Rectal smooth muscle tissue (tissue), 1 donor: ENCODE measurements around the gene GMDS.

Experiments
- H3K27ac ChIP-seq: one replicate; pipeline ENCODE4 v1.7.0; 2013; ENCODE audit warnings: low read depth, low read length, inconsistent platforms
- H3K27me3 ChIP-seq: one replicate; pipeline ENCODE4 v1.7.0; 2013; ENCODE audit warnings: low read length; ENCODE audit not compliant: control insufficient read depth, insufficient read depth
- H3K36me3 ChIP-seq: one replicate; pipeline ENCODE4 v1.7.0; 2013; ENCODE audit warnings: low read length; ENCODE audit not compliant: control insufficient read depth, insufficient read depth
- H3K4me1 ChIP-seq: one replicate; pipeline ENCODE4 v1.7.0; 2013; ENCODE audit warnings: low read length; ENCODE audit not compliant: control insufficient read depth, insufficient read depth
- H3K4me3 ChIP-seq: one replicate; pipeline ENCODE4 v1.7.0; 2013; ENCODE audit warnings: low read length
- H3K9ac ChIP-seq: one replicate; pipeline ENCODE4 v1.7.0; 2013; ENCODE audit warnings: low read length

The GMDS gene

DNA sequence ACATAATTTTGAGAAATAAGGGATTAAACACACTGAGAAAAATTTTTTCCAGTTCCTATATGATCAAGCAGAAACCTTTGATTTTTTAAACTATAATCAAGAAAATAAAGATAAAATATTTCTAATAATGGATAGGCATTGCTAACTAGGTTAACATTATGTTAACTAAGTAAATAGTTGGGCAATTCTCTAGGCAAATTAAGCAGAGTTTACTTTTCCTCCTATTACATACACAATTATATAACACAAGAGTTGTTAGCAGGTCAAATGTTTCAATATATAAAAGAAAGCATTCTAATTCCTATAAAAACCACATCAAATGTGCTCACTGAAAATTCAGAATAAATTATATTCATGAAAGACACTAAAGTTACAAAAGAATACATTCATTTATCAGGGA lies 191.7 kb downstream of the GMDS start:
- Histone ChIP-seq H3K9ac (no peak overlapping the region), H3K27me3 (no peaks in the 10 kb centered on the region), H3K4me1 (no peaks in the 10 kb centered on the region), H3K27ac (no peak overlapping the region), H3K4me3 (no peak overlapping the region), H3K36me3 (no peaks in the 10 kb centered on the region)

GRCh38 chr6:2047855-2048254 lies 197.6 kb downstream of the GMDS start:
- no peak overlapping the region for H3K4me3 ChIP-seq
- no peaks in the 10 kb centered on the region for H3K27me3 ChIP-seq
- H3K36me3 ChIP-seq, result no peaks in the 10 kb centered on the region
- no peak overlapping the region for H3K9ac ChIP-seq
- H3K4me1 ChIP-seq, result no peaks in the 10 kb centered on the region
- no peak overlapping the region for H3K27ac ChIP-seq

DNA sequence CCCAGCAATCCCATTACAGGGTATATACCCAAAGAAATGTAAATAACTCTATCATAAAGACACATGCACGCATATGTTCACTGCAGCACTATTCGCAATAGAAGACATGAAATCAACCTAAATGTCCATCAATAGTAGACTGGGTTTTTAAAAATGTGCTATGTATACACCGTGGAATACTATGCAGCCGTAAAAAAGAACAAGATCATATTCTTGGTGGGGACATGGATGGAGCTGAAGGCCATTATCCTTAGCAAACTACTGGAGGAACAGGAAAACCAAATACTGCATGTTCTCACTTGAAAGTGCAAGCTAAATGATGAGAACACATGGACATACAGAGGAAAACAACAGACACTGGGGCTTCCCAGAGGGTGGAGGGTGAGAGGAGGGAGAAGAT lies 201.2 kb downstream of the GMDS start:
- Histone ChIP-seq H3K4me1 (no peaks in the 10 kb centered on the region), H3K36me3 (no peaks in the 10 kb centered on the region), H3K4me3 (no peak overlapping the region), H3K27ac (no peak overlapping the region), H3K27me3 (no peaks in the 10 kb centered on the region), H3K9ac (no peak overlapping the region)

GRCh38 chr6:2042956-2043648 lies 202.3 kb downstream of the GMDS start:
- no peak overlapping the region for H3K27ac ChIP-seq
- H3K36me3 ChIP-seq, result no peaks in the 10 kb centered on the region
- H3K9ac ChIP-seq, result no peak overlapping the region
- no peak overlapping the region for H3K4me3 ChIP-seq
- no peaks in the 10 kb centered on the region for H3K27me3 ChIP-seq
- H3K4me1 ChIP-seq, result no peaks in the 10 kb centered on the region

- no peak overlapping the region for H3K9ac ChIP-seq
- no peak overlapping the region for H3K4me3 ChIP-seq
- no peaks in the 10 kb centered on the region for H3K36me3 ChIP-seq
- H3K4me1 ChIP-seq, result no peaks in the 10 kb centered on the region
- H3K27me3 ChIP-seq, result no peaks in the 10 kb centered on the region
- H3K27ac ChIP-seq, result no peak overlapping the region
These were observed 207.3 kb downstream of the GMDS start for GRCh38 chr6:2038092-2038491.

DNA sequence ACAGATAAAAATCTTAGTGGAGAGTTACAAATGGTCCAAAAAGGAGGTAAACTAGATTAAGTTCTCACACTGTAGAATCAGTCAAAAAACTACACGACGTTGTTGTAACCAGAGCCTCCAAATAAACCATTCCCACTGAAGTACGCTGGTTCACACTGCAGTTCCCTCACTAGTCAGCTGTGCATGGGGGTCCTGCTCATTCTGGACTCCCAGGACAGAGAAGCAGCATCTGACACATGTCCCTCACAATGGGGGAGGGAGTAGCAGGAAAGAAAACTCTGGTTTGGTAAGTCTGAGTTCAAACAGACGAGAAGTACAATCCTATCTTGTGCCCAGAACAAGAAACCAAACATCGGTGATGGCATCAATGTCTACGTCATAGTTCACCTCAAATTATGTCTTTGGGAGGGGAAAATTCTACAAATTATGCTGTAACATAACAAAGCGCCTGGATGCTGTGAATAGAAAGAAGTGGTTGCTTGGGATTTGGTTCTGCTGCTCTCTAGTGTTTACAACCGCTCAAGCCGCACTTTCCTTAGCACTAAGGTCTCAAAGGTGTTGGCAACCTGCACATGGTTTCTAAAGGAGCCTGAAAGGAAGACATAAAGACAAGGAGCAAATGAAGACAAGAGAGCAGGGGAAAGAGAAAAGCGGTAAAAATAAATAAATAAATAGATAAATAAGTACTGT lies 208.0 kb downstream of the GMDS start:
- Histone ChIP-seq H3K27ac (no peak overlapping the region), H3K27me3 (no peaks in the 10 kb centered on the region), H3K36me3 (no peaks in the 10 kb centered on the region), H3K9ac (no peak overlapping the region), H3K4me3 (no peak overlapping the region), H3K4me1 (no peaks in the 10 kb centered on the region)

DNA sequence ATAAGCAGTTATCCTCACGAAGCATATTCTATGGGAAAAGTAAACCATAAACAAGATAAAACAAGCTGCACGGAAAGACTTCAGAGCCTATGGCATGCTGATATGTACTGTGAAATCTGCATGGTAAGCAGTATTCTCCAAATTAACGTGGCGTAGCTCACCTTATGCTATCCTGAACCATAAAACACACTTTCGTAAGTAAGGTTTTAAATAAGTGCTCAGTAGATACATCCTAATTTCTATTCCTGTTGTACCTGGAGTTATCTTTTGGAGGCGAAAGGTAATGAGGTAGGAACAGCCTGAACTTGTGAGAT lies 208.7 kb downstream of the GMDS start:
- Histone ChIP-seq H3K9ac (no peak overlapping the region), H3K27ac (no peak overlapping the region)

GRCh38 chr6:2035826-2036709 lies 209.3 kb downstream of the GMDS start:
- Histone ChIP-seq H3K36me3 (no peaks in the 10 kb centered on the region), H3K9ac (no peak overlapping the region), H3K4me3 (no peak overlapping the region), H3K27me3 (no peaks in the 10 kb centered on the region), H3K4me1 (no peaks in the 10 kb centered on the region), H3K27ac (no peak overlapping the region)

More for the DNA sequence above, 208.7 kb downstream of the GMDS start:
- Histone ChIP-seq H3K4me1 (no peaks in the 10 kb centered on the region), H3K27me3 (no peaks in the 10 kb centered on the region), H3K4me3 (no peak overlapping the region), H3K36me3 (no peaks in the 10 kb centered on the region)

- Histone ChIP-seq H3K4me3 (no peak overlapping the region), H3K27me3 (no peaks in the 10 kb centered on the region), H3K9ac (no peak overlapping the region), H3K36me3 (no peaks in the 10 kb centered on the region), H3K4me1 (no peaks in the 10 kb centered on the region), H3K27ac (no peak overlapping the region)
These were observed 210.4 kb downstream of the GMDS start for GRCh38 chr6:2035046-2035445.

DNA sequence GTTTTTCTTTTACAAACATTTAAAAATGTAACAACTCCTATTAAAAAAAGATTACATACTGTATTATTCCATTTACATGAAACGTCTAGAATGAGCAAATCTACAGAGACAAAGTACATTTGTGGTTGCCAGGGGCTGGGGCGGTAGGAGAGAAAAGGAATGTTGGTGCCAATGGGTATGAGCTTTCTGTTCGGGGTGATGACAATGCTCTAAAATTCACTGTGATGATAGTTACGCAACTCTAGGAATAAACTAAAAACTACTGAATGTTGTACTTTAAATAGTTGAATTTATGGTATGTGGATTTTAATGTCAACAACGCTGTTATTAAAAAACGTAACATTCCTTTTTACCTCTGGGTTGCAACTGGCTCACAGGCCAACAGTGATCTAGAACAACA lies 211.1 kb downstream of the GMDS start:
- Histone ChIP-seq H3K27me3 (no peaks in the 10 kb centered on the region), H3K4me1 (no peaks in the 10 kb centered on the region), H3K27ac (no peak overlapping the region), H3K36me3 (no peaks in the 10 kb centered on the region), H3K4me3 (no peak overlapping the region), H3K9ac (no peak overlapping the region)

DNA sequence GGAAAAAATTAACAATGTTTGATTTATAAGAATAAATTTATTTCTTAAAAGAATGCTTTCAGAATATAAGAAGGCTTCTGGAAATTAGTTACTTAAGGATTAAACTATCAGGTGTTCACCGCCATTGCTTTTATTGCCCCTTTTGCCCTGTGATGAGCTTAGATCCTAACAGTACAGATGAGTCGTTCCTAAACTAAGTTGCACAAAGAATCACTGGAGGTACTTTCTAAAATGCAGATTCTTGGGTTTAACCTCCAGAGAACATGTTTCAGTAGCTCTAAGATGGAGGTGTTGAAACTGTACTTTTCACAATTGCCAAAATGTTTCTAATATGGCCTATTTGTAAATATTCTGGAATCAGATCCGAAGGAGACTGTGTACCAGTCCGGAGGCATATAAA lies 211.9 kb downstream of the GMDS start:
- no peaks in the 10 kb centered on the region for H3K36me3 ChIP-seq
- no peaks in the 10 kb centered on the region for H3K27me3 ChIP-seq
- no peak overlapping the region for H3K27ac ChIP-seq
- H3K4me3 ChIP-seq, result no peak overlapping the region
- H3K9ac ChIP-seq, result no peak overlapping the region
- H3K4me1 ChIP-seq, result no peaks in the 10 kb centered on the region

DNA sequence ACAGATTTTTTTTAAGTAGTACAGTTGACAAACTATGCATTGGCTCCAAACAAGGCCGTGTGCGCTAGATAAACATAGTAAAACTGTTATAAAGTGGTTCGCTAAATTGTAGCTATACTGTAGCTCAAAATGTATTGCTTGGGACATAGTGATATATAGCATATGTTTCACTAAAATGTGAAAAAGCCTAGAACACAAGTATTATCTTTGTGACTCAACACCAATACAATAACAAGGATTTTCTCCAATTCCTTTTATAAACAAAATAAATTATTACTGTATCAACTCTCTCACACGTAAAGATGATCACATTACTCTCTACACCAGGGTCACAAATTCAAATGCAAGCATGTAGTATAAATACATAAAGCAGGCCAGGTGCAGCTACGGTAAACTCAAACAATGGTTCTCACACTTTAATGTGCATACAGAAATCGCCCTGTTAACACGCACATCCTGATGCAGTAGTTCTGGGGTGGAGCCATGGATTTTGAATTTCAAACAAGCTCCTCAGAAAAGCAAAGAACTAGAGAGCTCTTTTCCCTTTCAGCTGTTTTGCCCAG lies 214.6 kb downstream of the GMDS start:
- H3K4me3 ChIP-seq, result no peak overlapping the region
- no peaks in the 10 kb centered on the region for H3K36me3 ChIP-seq
- no peak overlapping the region for H3K9ac ChIP-seq
- no peaks in the 10 kb centered on the region for H3K27me3 ChIP-seq
- no peak overlapping the region for H3K27ac ChIP-seq
- no peaks in the 10 kb centered on the region for H3K4me1 ChIP-seq
